ENCODE results near the gene MARCHF11.

MARCHF11 gene

DNA sequence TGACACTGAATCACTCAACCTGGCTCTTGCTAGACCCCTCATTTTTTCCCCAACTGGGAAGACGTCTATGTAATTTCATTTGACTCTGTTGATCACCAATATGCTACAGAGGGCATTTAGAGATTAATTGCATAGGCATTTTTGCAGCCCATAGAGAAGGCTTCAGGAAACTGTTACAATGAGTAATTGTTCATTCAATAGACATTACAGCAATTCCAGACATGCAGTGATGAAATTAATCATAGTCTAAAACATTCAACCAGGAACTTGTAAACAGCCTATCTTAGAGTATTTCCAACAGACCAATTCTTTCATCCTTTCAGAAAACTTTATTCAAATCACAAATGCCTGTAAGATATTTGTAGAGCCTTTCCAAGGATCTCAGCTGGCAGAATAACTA lies 122.3 kb downstream of the MARCHF11 start:
- no peak for DNase-seq (ENCODE audit: low read depth, low spot score)

DNA sequence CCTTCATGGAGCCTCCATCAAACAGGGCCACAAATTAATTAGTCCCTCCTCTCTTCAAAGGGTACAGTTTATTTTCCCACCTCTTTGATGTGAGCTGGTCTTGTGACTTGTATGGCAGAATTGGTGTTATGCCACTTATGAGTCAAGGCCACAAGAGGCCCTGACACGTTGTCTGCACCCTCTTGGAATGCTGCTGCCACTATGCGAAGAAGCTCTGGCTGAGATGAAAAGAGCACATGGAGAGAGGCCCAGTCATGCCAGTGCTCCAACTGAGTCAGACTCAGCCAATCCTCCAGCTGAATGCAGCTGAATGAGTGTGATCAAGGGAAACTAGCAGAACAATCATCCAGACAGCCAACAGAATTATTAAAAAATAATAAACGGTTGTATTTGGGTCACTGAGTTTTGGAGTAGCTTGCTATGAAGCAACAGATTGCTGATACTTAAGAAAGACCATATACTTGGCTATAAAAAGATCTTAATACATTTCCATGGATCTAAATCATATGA lies 128.3 kb downstream of the MARCHF11 start:
- DNase-seq (ENCODE audit: low read depth, low spot score), result no peak

DNA sequence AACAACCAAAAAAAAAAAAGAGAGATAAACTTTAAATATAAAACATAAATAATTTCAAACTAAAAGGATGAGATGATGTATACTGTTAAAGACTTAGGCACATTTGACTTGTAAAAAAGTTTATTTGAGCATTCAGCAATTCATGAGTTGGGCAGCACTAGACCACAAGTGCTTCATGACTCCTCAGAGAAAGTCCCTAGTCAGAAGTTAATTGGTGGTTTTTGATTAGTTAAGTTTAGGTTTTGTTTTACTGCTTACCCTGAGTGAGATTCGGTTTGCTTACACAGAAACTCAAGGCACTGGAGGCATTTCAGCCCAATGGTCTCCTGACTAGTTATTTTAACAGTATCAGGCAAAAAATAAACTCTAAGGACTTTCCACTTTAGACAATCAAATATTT lies 129.2 kb downstream of the MARCHF11 start:
- DNase-seq (ENCODE audit: low read depth, low spot score), result no peak

DNA sequence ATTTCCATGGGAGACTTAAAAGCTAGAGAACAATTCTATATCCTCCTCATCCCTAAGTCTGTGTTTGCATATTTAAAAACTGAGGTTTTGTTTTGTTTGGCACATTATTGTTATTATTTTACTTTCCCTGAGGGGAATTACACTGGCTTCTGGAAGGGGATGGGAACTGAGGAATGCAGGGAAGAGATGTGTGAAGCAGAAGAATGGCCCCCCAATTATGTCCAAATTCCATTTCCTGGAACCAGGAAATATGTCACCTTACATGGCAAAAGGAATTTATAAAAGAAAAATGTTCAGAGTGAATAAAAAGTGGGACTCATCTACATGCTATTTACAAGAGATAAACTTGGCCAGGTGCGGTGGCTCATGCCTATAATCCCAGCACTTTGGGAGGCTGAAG lies 129.8 kb downstream of the MARCHF11 start:
- no peak for DNase-seq (ENCODE audit: low read depth, low spot score)

DNA sequence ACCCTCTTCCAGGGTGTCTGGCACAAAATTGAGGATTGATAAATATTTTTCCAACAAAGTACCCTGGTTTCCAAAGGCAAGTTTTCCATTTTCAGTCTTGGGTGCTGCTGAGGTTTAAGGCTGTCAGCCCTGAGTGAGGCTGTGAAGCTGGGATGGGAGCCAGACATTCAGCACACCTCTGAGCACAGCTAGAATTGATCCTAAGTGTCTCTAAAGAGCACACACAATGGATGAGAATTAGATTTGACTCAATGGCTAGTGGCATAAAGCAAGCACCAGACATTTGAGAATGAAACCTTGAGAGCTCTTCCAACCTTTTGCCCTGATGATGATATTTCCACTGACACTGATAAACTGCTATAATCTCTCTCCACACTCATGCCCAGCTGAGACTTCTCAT lies 131.5 kb downstream of the MARCHF11 start:
- no peak for DNase-seq (ENCODE audit: low read depth, low spot score)

DNA sequence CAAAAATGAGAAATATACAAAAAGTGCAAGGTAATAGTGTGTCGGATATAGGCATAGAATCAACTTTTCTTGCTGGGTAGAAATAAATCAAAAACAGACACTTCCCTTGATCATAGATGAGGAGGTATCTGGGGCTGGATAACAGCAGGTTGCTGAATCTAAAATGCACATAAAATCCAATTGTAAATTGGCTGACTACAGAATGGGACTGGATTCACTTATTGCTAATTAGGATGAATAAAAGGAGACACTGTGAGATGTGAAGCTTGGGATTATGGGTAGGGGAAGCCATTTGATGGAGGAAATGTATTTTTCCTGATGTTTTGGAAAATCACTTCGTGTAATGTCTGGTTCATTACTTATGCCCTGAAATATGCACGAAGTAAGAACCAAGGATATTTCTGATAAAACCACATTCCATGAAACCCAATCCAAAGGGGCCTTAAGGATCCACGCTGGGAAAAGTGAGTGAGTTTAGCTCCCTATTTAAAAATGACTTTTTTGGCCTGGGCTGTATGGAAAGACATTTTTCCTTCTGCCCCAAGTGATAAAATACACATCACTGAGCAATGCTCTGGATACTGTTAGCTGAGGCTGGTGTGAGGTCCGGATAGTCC lies 136.1 kb downstream of the MARCHF11 start:
- no peak for DNase-seq (ENCODE audit: low read depth, low spot score)

DNA sequence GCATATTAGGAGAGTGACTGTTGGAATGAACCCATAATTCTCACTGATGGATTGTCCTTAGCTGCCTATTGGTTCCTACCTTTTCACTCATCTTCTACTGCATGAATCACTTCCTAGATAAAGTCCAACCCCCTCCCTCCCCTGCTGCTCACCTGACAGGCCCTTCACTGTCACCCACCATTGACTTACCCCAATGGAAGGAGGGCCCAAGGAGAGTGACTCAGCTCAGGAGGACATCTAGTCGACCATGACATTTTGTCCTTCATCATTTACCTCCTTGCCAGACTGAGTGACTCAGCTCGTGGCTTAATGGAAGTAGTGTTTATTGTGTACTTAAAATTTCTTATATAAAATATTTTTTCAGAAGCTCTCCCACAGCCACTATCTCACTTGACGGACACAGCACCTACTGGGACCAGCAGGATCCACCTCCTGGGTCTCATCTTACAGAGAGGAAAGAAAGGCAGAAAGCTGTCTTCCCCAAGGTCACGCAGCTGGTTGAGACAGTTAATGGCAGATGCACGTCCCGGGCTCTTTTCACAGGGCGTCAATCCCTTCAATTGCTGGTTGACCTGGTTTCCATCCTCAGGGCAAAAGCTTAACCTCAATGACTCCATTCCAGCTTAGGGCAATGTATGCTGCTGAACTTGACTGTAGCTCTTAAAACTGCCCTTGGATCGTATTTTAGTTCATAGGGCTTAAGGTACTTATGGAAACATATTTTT lies 142.3 kb downstream of the MARCHF11 start:
- no peak for DNase-seq (ENCODE audit: low read depth, low spot score)

DNA sequence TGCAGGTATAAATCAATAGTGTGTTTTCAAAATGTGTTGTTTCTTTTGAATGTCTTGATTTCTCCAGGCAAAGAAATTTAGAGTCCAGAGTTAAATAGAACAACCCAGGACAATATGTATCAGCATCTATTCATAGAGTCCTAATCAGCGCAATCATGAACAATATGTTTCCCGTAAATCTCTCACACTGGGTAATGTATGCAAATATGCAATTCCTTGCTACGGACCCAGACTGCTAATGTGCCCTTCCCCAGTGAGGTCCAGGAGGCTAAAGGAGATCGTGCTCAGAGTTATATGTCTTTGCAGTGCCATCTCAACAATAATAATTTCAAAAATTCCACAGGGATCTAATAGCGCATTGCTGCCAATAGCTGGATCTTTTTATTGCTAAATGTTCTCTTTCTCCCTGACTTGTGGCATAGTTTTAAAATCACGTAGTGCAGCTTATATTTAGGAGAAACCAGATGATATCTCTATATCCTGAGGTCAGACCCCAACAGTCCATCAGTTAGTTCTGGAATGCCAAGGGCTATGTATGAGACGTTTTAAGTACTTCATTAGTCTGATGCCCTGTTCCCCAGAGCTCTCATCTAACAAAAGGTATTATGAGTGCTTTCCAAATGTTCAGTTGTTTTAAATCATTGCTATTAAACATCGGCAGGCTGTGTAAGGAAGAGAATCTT lies 145.1 kb downstream of the MARCHF11 start:
- no peak for DNase-seq (ENCODE audit: low read depth, low spot score)

DNA sequence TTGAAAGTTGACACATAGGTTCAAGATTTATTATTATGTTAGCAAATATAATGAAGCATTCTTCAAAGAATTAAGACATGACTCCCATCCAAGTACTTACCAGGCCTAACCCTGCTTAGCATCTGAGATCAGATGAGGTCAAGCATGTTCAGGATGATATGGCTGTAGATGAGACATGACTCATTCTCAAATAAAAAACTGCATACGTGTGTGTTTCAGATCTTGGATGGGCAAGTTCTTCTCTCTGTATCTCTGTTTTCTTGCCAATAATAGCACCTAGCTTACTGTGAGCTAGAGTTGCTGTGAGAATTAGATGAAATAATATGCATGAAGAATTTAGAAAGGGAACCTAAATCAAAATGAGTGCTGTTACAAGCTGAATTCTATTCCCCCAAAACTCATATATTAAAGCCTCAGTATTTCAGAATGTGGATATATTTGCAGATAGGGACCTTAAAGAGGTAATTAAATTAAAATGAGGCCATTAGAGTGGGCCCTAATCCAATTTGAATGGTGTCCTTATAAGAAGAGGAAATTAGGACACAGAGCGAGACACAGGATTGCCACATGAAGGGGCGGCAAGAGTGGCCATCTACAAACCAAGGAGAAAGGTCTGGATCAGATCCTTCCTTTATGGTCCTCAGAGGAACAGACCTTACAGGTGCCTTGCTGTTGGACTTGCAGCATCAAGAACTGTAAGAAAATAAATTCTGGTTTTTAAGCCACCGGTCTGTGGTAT lies 146.2 kb downstream of the MARCHF11 start:
- no peak for DNase-seq (ENCODE audit: low read depth, low spot score)

DNA sequence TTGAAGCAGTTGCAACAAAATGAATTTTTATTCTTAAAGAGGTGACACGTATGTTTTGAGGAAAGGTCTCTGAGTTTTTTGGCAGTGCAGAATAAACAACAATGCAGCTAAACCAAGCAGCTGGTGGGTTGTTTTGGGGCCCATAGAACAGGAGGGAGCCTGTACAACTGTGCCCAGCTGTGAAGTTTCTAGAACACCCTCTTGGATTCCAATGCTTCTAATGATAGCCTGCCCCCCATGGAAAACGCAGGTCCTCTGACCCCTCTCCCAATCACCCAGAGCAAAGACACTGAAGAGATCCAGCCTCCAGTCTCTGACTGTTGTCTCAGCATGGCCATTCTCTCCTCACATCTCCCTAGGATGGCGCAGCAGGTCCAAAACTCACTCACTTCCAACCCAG lies 150.9 kb downstream of the MARCHF11 start:
- DNase-seq (ENCODE audit: low read depth, low spot score), result no peak

DNA sequence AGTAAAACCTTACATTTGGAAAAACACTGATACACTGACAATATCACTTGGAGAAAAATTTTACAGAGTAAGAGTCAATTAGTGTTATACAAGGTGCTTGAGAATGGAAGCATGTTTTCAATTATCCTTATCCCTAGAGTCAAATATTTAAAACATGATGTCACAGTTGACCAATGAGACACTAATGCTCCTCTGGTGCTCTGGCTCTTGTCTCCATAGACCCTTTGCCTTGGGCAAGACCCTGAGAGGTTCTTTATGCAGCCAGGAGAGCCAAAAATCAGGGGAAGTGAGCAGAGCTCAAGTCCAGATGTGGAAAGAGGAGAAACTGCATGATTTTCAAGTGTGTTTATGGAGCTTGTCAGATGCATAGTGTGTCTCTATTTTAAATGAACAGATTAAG lies 153.9 kb downstream of the MARCHF11 start:
- DNase-seq (ENCODE audit: low read depth, low spot score), result no peak

DNA sequence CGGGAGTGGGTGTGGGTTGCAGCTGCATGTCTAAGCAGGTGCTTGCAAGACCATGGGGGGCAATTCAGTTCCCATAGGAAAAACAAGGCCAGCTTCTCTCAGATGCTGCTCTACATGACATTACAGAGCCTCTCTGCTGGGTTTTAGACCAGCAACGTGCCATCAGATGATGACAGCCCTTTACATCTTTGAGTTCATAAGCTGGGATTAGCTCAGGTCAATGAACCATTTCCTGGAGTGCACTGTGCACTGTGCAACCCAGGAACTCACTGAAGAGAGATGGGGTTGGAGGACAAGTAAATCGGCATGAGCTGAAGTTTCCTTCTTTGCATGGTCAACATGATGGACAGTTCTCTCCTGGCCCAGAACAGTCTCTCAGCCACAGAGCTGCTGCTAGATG lies 160.6 kb downstream of the MARCHF11 start:
- no peak for DNase-seq (ENCODE audit: low read depth, low spot score)

DNA sequence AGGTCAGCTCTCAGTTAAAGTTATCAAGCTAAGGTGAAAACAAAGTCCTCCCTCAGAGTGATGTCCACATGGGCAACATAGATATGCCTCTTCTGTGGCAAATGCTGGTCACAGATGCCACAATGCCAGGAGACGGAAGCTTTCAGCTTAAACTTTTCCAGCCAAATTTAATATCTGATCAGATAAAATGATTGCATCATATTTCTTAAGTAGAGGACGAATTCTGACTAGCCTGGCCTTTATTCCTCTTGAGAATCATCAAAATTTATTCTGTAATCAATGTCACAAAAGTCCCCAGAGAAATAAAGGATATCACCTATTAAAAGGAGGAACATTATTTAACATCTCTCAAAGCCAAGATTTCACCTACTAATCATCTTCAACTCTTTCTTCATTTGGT lies 161.9 kb downstream of the MARCHF11 start:
- DNase-seq (ENCODE audit: low read depth, low spot score), result no peak
